Naive thymus-derived CD4-positive, alpha-beta T cell (primary cell): Measurements from ENCODE around the gene ITGAD. TPM values are rescaled to one million over a fixed set of nuclear protein-coding genes. Genes with fewer than 3 reads are reported as not detected.

ENCODE experiments used
- ATAC-seq: fragments of 150-1000 bp; cut with Tn5 transposase; 2 replicates; pipeline ENCODE4 v1.10.0; 2021; ENCODE audit warnings: mild to moderate bottlenecking, moderate library complexity
- CTCF ChIA-PET: fragments of 350-600 bp; sonication (Branson Sonifier 250); formaldehyde crosslinking; loops from one replicate; lab custom pipeline; 2021; ENCODE audit warnings: antibody characterized with exemption; lab: Charles Lee
- POLR2A ChIA-PET: fragments of 350-600 bp; sonication (Branson Sonifier 250); formaldehyde crosslinking; loops from one replicate; lab custom pipeline; 2021; ENCODE audit warnings: antibody characterized with exemption, inconsistent platforms; lab: Charles Lee
- DNase-seq, 9 donors: peaks; one replicate each; pipeline versions ENCODE4 v3.0.0 to v3.0.0-alpha.2; 2020 to 2022; ENCODE audit warnings: mixed read lengths in 1 of 9
- H3K27ac ChIP-seq: one replicate; pipeline ENCODE4 v1.7.0; 2013; ENCODE audit warnings: mild to moderate bottlenecking, low read depth, low read length, moderate library complexity
- H3K27me3 ChIP-seq, 2 donors: one replicate each; pipeline ENCODE4 v1.7.0; 2013; ENCODE audit warnings: low read length in 2 of 2, mild to moderate bottlenecking in 2 of 2, moderate library complexity in 2 of 2; ENCODE audit not compliant: control insufficient read depth in 2 of 2, insufficient read depth in 2 of 2
- H3K36me3 ChIP-seq, 3 experiments: 1 replicate in 2 of 3; 2 replicates in 1 of 3; pipeline ENCODE4 v1.7.0; 2013; ENCODE audit warnings: low read length in 3 of 3, mild to moderate bottlenecking in 3 of 3, moderate library complexity in 1 of 3; ENCODE audit not compliant: insufficient read depth in 3 of 3, control insufficient read depth in 2 of 3
- H3K4me1 ChIP-seq, 2 donors: one replicate each; pipeline ENCODE4 v1.7.0; 2013; ENCODE audit warnings: low read length in 2 of 2, mild to moderate bottlenecking in 2 of 2, moderate library complexity in 1 of 2; ENCODE audit not compliant: control insufficient read depth in 2 of 2, insufficient read depth in 2 of 2
- H3K4me3 ChIP-seq: 2 replicates; pipeline ENCODE4 v1.7.0; 2013; ENCODE audit warnings: mild to moderate bottlenecking, low read length
- H3K9me3 ChIP-seq, 3 experiments: 1 replicate in 2 of 3; 2 replicates in 1 of 3; pipeline ENCODE4 v1.7.0; 2013; ENCODE audit warnings: low read length in 3 of 3; ENCODE audit not compliant: control insufficient read depth in 2 of 3
- H3K27ac Mint-ChIP-seq, 9 donors: one replicate each; pipeline ENCODE4 v1.8.0; 2020 to 2022; ENCODE audit warnings: mixed read lengths in 9 of 9, mild to moderate bottlenecking in 8 of 9, moderate library complexity in 5 of 9, inconsistent platforms in 2 of 9
- H3K27me3 Mint-ChIP-seq, 5 donors: one replicate each; pipeline ENCODE4 v1.8.0; 2021 to 2022; ENCODE audit warnings: mixed read lengths in 5 of 5, mild to moderate bottlenecking in 1 of 5
- H3K36me3 Mint-ChIP-seq, 5 donors: one replicate each; pipeline ENCODE4 v1.8.0; 2020 to 2022; ENCODE audit warnings: mixed read lengths in 5 of 5, mild to moderate bottlenecking in 3 of 5, inconsistent platforms in 1 of 5
- H3K4me1 Mint-ChIP-seq, 7 donors: one replicate each; pipeline ENCODE4 v1.8.0; 2020 to 2022; ENCODE audit warnings: mixed read lengths in 7 of 7, mild to moderate bottlenecking in 3 of 7, inconsistent platforms in 1 of 7
- H3K4me3 Mint-ChIP-seq, 10 donors: one replicate each; pipeline ENCODE4 v1.8.0; 2020 to 2022; ENCODE audit warnings: mild to moderate bottlenecking in 10 of 10, mixed read lengths in 10 of 10, moderate library complexity in 6 of 10, inconsistent platforms in 2 of 10
- H3K9me3 Mint-ChIP-seq, 11 donors: one replicate each; pipeline ENCODE4 v1.8.0; 2020 to 2022; ENCODE audit warnings: mixed read lengths in 11 of 11, mild to moderate bottlenecking in 4 of 11, inconsistent platforms in 1 of 11, moderate library complexity in 1 of 11
- intact Hi-C, 2 donors: fragments of 100-400 bp; cut with micrococcal nuclease; formaldehyde crosslinking; loops; one replicate each; pipeline ENCODE4 v1.15.1; 2023
- polyA plus RNA-seq, 2 donors: library from polyadenylated mRNA; unstranded; fragments of 300-500 nt; fragmentation: Illumina TruSeq; gene quantifications; one replicate each; pipeline ENCODE4 v1.2.3, GENCODE V29; 2021
- total RNA-seq, 6 experiments: library from RNA in 5 of 6; stranded (reverse) in 5 of 6; gene quantifications; 1 replicate in 5 of 6; 2 replicates in 1 of 6; pipeline ENCODE4 v1.2.3 and lab custom pipeline; 2021 to 2026

Gene ITGAD
- total and polyA plus RNA-seq, 7 experiments from 2014 or later: 0.24 to 1.3 TPM; not detected in 5

- peaks cover 0 to 35% (median 3%) of the 10 kb centered on the region in 3 experiments for H3K36me3 ChIP-seq
- peaks cover 4 to 29% (median 12%) of the 10 kb centered on the region in 5 donors for H3K36me3 Mint-ChIP-seq
- ATAC-seq: no peak
- peaks cover 0 to 2% (median 0%) of the 10 kb centered on the region in 11 donors for H3K9me3 Mint-ChIP-seq
- H3K4me3 ChIP-seq: no peak overlapping the region
- H3K4me3 Mint-ChIP-seq: no peak overlapping the region
- peak overlapping the region in 1 of 9 donors; percentile 23 for H3K27ac Mint-ChIP-seq
- intact Hi-C loops: no loop called here
- H3K27me3 Mint-ChIP-seq: no peaks in the 10 kb centered on the region
- no peaks in the 10 kb centered on the region for H3K27me3 ChIP-seq
- POLR2A ChIA-PET: no interaction called here
- H3K27ac ChIP-seq: no peak overlapping the region
- peaks cover 24 to 34% (median 28%) of the 10 kb centered on the region in 7 donors for H3K4me1 Mint-ChIP-seq
- CTCF ChIA-PET: interaction anchor here (0.6 kb wide), 1 partner anchor 365 kb away, joined by 6 read pairs; no protein-coding TSS in a partner anchor
- H3K4me1 ChIP-seq: peaks cover 25 to 26% of the 10 kb centered on the region in 2 donors
- DNase-seq: no peak
- H3K9me3 ChIP-seq: no peaks in the 10 kb centered on the region
Measured at GRCh38 chr16:31461921-31462804, 69.0 kb downstream of the ITGAD start.

GRCh38 chr16:31464348-31464769 is 71.2 kb downstream of the ITGAD start:
- Mint-ChIP-seq H3K9me3 (no peaks in the 10 kb centered on the region), H3K36me3 (peaks cover 4 to 30% (median 10%) of the 10 kb centered on the region in 5 donors), H3K27ac (no peak overlapping the region), H3K4me1 (peaks cover 20 to 41% (median 24%) of the 10 kb centered on the region in 7 donors), H3K4me3 (no peak overlapping the region), H3K27me3 (no peaks in the 10 kb centered on the region)
- Histone ChIP-seq H3K36me3 (peaks cover 0 to 35% (median 3%) of the 10 kb centered on the region in 3 experiments), H3K4me1 (peaks cover 17 to 18% of the 10 kb centered on the region in 2 donors), H3K27me3 (no peaks in the 10 kb centered on the region), H3K27ac (no peak overlapping the region), H3K9me3 (no peaks in the 10 kb centered on the region), H3K4me3 (no peak overlapping the region)
- POLR2A ChIA-PET: no interaction called here
- intact Hi-C loops: no loop called here
- ATAC-seq (no peak), DNase-seq (no peak)
- CTCF ChIA-PET: no interaction called here

GRCh38 chr16:31464781-31465260 is 71.7 kb downstream of the ITGAD start:
- POLR2A ChIA-PET: no interaction called here
- CTCF ChIA-PET: no interaction called here
- H3K36me3 ChIP-seq: peaks cover 0 to 35% (median 3%) of the 10 kb centered on the region in 3 experiments

GRCh38 chr16:31465788-31466370 is 72.7 kb downstream of the ITGAD start:
- Histone ChIP-seq H3K4me1 (peaks cover 8 to 11% of the 10 kb centered on the region in 2 donors), H3K27ac (no peak overlapping the region), H3K4me3 (no peak overlapping the region), H3K27me3 (no peaks in the 10 kb centered on the region), H3K9me3 (no peaks in the 10 kb centered on the region), H3K36me3 (peaks cover 0 to 35% (median 3%) of the 10 kb centered on the region in 3 experiments)
- CTCF ChIA-PET: interaction anchor here (0.6 kb wide), 1 partner anchor 621 kb away, joined by 3 read pairs; no protein-coding TSS in a partner anchor
- ATAC-seq (no peak), DNase-seq (no peak)
- peaks cover 0 to 6% (median 0%) of the 10 kb centered on the region in 5 donors for H3K27me3 Mint-ChIP-seq
- POLR2A ChIA-PET: interaction anchor here (0.6 kb wide), 1 partner anchor 15 kb away, joined by 4 read pairs; no protein-coding TSS in a partner anchor
- intact Hi-C loops: no loop called here
- H3K4me3 Mint-ChIP-seq: peak overlapping the region in 1 of 10 donors; percentile 66
- H3K36me3 Mint-ChIP-seq: peaks cover 4 to 30% (median 10%) of the 10 kb centered on the region in 5 donors
- peaks cover 0 to 1% (median 0%) of the 10 kb centered on the region in 11 donors for H3K9me3 Mint-ChIP-seq
- H3K27ac Mint-ChIP-seq: no peak overlapping the region
- peaks cover 9 to 29% (median 14%) of the 10 kb centered on the region in 7 donors for H3K4me1 Mint-ChIP-seq

More at GRCh38 chr16:31464781-31465260, 71.7 kb downstream of the ITGAD start:
- Mint-ChIP-seq H3K4me3 (no peak overlapping the region), H3K4me1 (peaks cover 18 to 40% (median 23%) of the 10 kb centered on the region in 7 donors), H3K27ac (no peak overlapping the region), H3K27me3 (no peaks in the 10 kb centered on the region), H3K36me3 (peaks cover 4 to 30% (median 10%) of the 10 kb centered on the region in 5 donors), H3K9me3 (no peaks in the 10 kb centered on the region)
- Histone ChIP-seq H3K9me3 (no peaks in the 10 kb centered on the region), H3K4me3 (no peak overlapping the region), H3K27ac (no peak overlapping the region), H3K4me1 (peaks cover 17 to 18% of the 10 kb centered on the region in 2 donors), H3K27me3 (no peaks in the 10 kb centered on the region)
- DNase-seq (no peak), ATAC-seq (no peak)
- intact Hi-C loops: no loop called here

- POLR2A ChIA-PET: interaction anchor here (0.6 kb wide), 1 partner anchor 16 kb away, joined by 4 read pairs; no protein-coding TSS in a partner anchor
- intact Hi-C loops: no loop called here
- H3K9me3 Mint-ChIP-seq: peaks cover 0 to 1% (median 0%) of the 10 kb centered on the region in 11 donors
- H3K27me3 Mint-ChIP-seq: peaks cover 0 to 11% (median 4%) of the 10 kb centered on the region in 5 donors
- peaks cover 4 to 30% (median 10%) of the 10 kb centered on the region in 5 donors for H3K36me3 Mint-ChIP-seq
- H3K4me1 ChIP-seq: peaks cover 8 to 11% of the 10 kb centered on the region in 2 donors
- no peak overlapping the region for H3K27ac ChIP-seq
- peaks cover 7 to 30% (median 12%) of the 10 kb centered on the region in 7 donors for H3K4me1 Mint-ChIP-seq
- no peak overlapping the region for H3K4me3 ChIP-seq
- H3K4me3 Mint-ChIP-seq: peak overlapping the region in 3 of 10 donors; percentile 66 to 76 (median 72)
- H3K27me3 ChIP-seq: no peaks in the 10 kb centered on the region
- peaks cover 0 to 35% (median 3%) of the 10 kb centered on the region in 3 experiments for H3K36me3 ChIP-seq
- peak overlapping the region in 2 of 9 donors; percentile 78 to 89 for H3K27ac Mint-ChIP-seq
- no peak for DNase-seq
- H3K9me3 ChIP-seq: no peaks in the 10 kb centered on the region
- no peak for ATAC-seq
- CTCF ChIA-PET: no interaction called here
Measured at GRCh38 chr16:31466381-31466841, 73.3 kb downstream of the ITGAD start.

- Mint-ChIP-seq H3K4me3 (peak overlapping the region in 3 of 10 donors; percentile 66 to 76 (median 72)), H3K36me3 (peaks cover 4 to 30% (median 10%) of the 10 kb centered on the region in 5 donors), H3K27ac (peak overlapping the region in 3 of 9 donors; percentile 9 to 89 (median 78)), H3K9me3 (peaks cover 0 to 1% (median 0%) of the 10 kb centered on the region in 11 donors), H3K27me3 (peaks cover 0 to 16% (median 6%) of the 10 kb centered on the region in 5 donors), H3K4me1 (peaks cover 8 to 33% (median 14%) of the 10 kb centered on the region in 7 donors)
- no peak for ATAC-seq
- H3K27ac ChIP-seq: no peak overlapping the region
- no peaks in the 10 kb centered on the region for H3K27me3 ChIP-seq
- no peak overlapping the region for H3K4me3 ChIP-seq
- peaks cover 9 to 15% of the 10 kb centered on the region in 2 donors for H3K4me1 ChIP-seq
- ChIA-PET POLR2A (no interaction called here), CTCF (no interaction called here)
- intact Hi-C loops: no loop called here
- H3K36me3 ChIP-seq: peaks cover 0 to 29% (median 3%) of the 10 kb centered on the region in 3 experiments
- DNase-seq: peak in 1 of 9 donors; percentile 41
- no peaks in the 10 kb centered on the region for H3K9me3 ChIP-seq
Measured at GRCh38 chr16:31467151-31467773, 74.1 kb downstream of the ITGAD start.
